Measurements from ENCODE around the gene IL17REL.
A peak's percentile ranks its signal among the peaks of the same experiment; 100 is the strongest.
"Not testable (repeated sequence)": the region's sequence is repeated elsewhere in the genome, so short reads cannot be mapped to it uniquely, and the experiment has no call there.

Gene IL17REL

GRCh38 chr22:50001388-50002231 lies 11.0 kb downstream of the IL17REL start:
- DNase-seq: no peak

GRCh38 chr22:50000587-50001387 lies 11.8 kb downstream of the IL17REL start:
- no peak for DNase-seq

- no peak for DNase-seq
These were observed 12.5 kb downstream of the IL17REL start for GRCh38 chr22:49999946-50000586.

GRCh38 chr22:49999063-49999945 lies 13.3 kb downstream of the IL17REL start:
- peak; percentile 21 for DNase-seq

GRCh38 chr22:49998718-49999062 lies 13.9 kb downstream of the IL17REL start:
- DNase-seq: no peak

- no peak for DNase-seq
These were observed 14.4 kb downstream of the IL17REL start for GRCh38 chr22:49997932-49998717.

GRCh38 chr22:49997251-49997599 lies 15.3 kb downstream of the IL17REL start:
- no peak for DNase-seq

GRCh38 chr22:49996518-49997250 lies 15.9 kb downstream of the IL17REL start:
- DNase-seq: no peak

- DNase-seq: no peak
These were observed 16.4 kb downstream of the IL17REL start for GRCh38 chr22:49996119-49996517.

GRCh38 chr22:49995361-49996118 lies 17.0 kb downstream of the IL17REL start:
- no peak for DNase-seq

GRCh38 chr22:49995041-49995360 lies 17.6 kb downstream of the IL17REL start:
- DNase-seq: no peak

GRCh38 chr22:49994361-49995040 lies 18.1 kb downstream of the IL17REL start:
- DNase-seq: no peak

GRCh38 chr22:49993649-49994360 lies 18.8 kb downstream of the IL17REL start:
- no peak for DNase-seq

- DNase-seq: peak; percentile 79
These were observed 19.5 kb downstream of the IL17REL start for GRCh38 chr22:49992921-49993648.

- no peak for DNase-seq
These were observed 20.5 kb downstream of the IL17REL start for GRCh38 chr22:49991907-49992533.

- no peak for DNase-seq
These were observed 21.4 kb downstream of the IL17REL start for GRCh38 chr22:49991167-49991566.

GRCh38 chr22:49989826-49990225 lies 22.7 kb downstream of the IL17REL start:
- DNase-seq: not testable (repeated sequence)

GRCh38 chr22:49986325-49986724 lies 26.2 kb downstream of the IL17REL start:
- DNase-seq: no peak

Data from activated CD8-positive, alpha-beta memory T cell treated with anti-CD3 and anti-CD28 coated beads, Interleukin-2, amount 50 U/mL, for 4 hours (primary cell).